Gastrocnemius medialis (tissue), 4 donors: ENCODE data around the gene TBC1D2. TPM values are rescaled to one million over a fixed set of nuclear protein-coding genes. Genes with fewer than 3 reads are reported as not detected.

Source experiments
- ATAC-seq, 2 donors: fragments of 150-250 bp; one replicate each; pipeline ENCODE4 v1.9.1; 2016
- DNase-seq, 2 donors: peaks; one replicate each; pipeline ENCODE4 v3.0.0-alpha.2; 2019
- H3K27ac ChIP-seq, 4 donors: fragments of 200-600 bp; sonication (generic); 1 replicate in 1 of 4; 2 replicates in 3 of 4; pipeline ENCODE4 v1.5.1; 2016 to 2018; ENCODE audit warnings: mild to moderate bottlenecking in 2 of 4, moderate library complexity in 1 of 4
- H3K27me3 ChIP-seq, 3 donors: fragments of 200-600 bp; sonication (generic) in 2 of 3; 1 replicate in 1 of 3; 2 replicates in 2 of 3; pipeline versions ENCODE4 v1.5.1 to v1.6.0; 2016 to 2019; ENCODE audit warnings: mild to moderate bottlenecking in 1 of 3, moderate library complexity in 1 of 3
- H3K36me3 ChIP-seq, 2 donors: fragments of 200-600 bp; sonication (generic) in 1 of 2; one replicate each; pipeline ENCODE4 v1.5.1; 2017 to 2018
- H3K4me1 ChIP-seq, 2 donors: fragments of 200-600 bp; sonication (generic) in 1 of 2; one replicate each; pipeline ENCODE4 v1.5.1; 2016 to 2017; ENCODE audit warnings: mild to moderate bottlenecking in 2 of 2
- H3K4me3 ChIP-seq, 4 donors: fragments of 200-600 bp; sonication (generic) in 3 of 4; 1 replicate in 1 of 4; 2 replicates in 3 of 4; pipeline ENCODE4 v1.5.1; 2016 to 2019; ENCODE audit warnings: mild to moderate bottlenecking in 2 of 4
- H3K9me3 ChIP-seq, 3 donors: fragments of 200-600 bp; sonication (generic) in 2 of 3; 1 replicate in 1 of 3; 2 replicates in 2 of 3; pipeline ENCODE4 v1.5.1; 2016 to 2019
- CTCF ChIP-seq, 5 experiments: fragments of 450-650 bp in 3 of 5; fragments of 200-600 bp in 2 of 5; sonication (generic) in 2 of 5; IDR thresholded peaks in 4 of 5; conservative IDR thresholded peaks in 1 of 5; 1 replicate in 4 of 5; 2 replicates in 1 of 5; pipeline ENCODE4 v1.5.1; 2016 to 2019; ENCODE audit warnings: antibody characterized with exemption in 5 of 5, mild to moderate bottlenecking in 3 of 5, moderate library complexity in 3 of 5
- POLR2A ChIP-seq, 2 donors: fragments of 450-650 bp; IDR thresholded peaks; one replicate each; pipeline ENCODE4 v1.6.1; 2017; ENCODE audit warnings: antibody characterized with exemption in 2 of 2, mild to moderate bottlenecking in 2 of 2, moderate library complexity in 2 of 2
- in situ Hi-C, 4 donors: fragments of 200-750 bp; cut with MboI; loops; one replicate each; pipeline versions ENCODE4 v1.15.0 to v1.8.0; 2017; ENCODE audit warnings: low sequenced_read_pairs in 4 of 4
- intact Hi-C: fragments of 100-400 bp; cut with DNase I; formaldehyde crosslinking; loops from one replicate; pipeline ENCODE4 v1.15.1; 2023; ENCODE audit warnings: low total_unique reads
- total RNA-seq, 4 donors: library from RNA; depleted of rRNA; stranded (reverse); fragments of >200 nt; gene quantifications; one replicate each; pipeline versions ENCODE4 v1.1.0 to v1.2.3, GENCODE V29; 2016

The TBC1D2 gene
- total RNA-seq, 4 donors from 2014 or later, result 0.66 to 2.9 (median 1.6) TPM

GRCh38 chr9:98225015-98225442 is 30.4 kb downstream of the TBC1D2 start:
- Histone ChIP-seq H3K9me3 (no peaks in the 10 kb centered on the region), H3K27me3 (no peaks in the 10 kb centered on the region), H3K4me1 (peaks cover 0 to 8% of the 10 kb centered on the region in 2 donors), H3K4me3 (no peak overlapping the region), H3K27ac (no peak overlapping the region), H3K36me3 (peaks cover 0 to 15% of the 10 kb centered on the region in 2 donors)
- in situ Hi-C loops, result no loop called here
- no peak for ATAC-seq
- TF ChIP-seq POLR2A (IDR thresholded peaks at IDR 0.05) (no peak), CTCF (IDR thresholded peaks at IDR 0.05 in 4 of 5, conservative IDR thresholded peaks at IDR 0.05 in 1 of 5) (no peak)
- no peak for DNase-seq
- intact Hi-C loops, result no loop called here

- Histone ChIP-seq H3K4me1 (peaks cover 0 to 8% of the 10 kb centered on the region in 2 donors), H3K27ac (no peak overlapping the region), H3K27me3 (no peaks in the 10 kb centered on the region), H3K36me3 (peaks cover 0 to 12% of the 10 kb centered on the region in 2 donors), H3K9me3 (no peaks in the 10 kb centered on the region), H3K4me3 (no peak overlapping the region)
- in situ Hi-C loops, result no loop called here
- ATAC-seq, result no peak
- intact Hi-C loops, result no loop called here
- no peak for DNase-seq
- no peak for TF ChIP-seq POLR2A (IDR thresholded peaks at IDR 0.05)
- TF ChIP-seq CTCF (IDR thresholded peaks at IDR 0.05 in 4 of 5, conservative IDR thresholded peaks at IDR 0.05 in 1 of 5), result no peak
Observed at GRCh38 chr9:98222885-98223691, 32.4 kb downstream of the TBC1D2 start.

- H3K36me3 ChIP-seq, result peaks cover 0 to 12% of the 10 kb centered on the region in 2 donors
- intact Hi-C loops, result no loop called here
Observed at GRCh38 chr9:98220911-98221310, 34.5 kb downstream of the TBC1D2 start.

GRCh38 chr9:98219794-98220370 is 35.6 kb downstream of the TBC1D2 start:
- Histone ChIP-seq H3K27me3 (no peaks in the 10 kb centered on the region), H3K36me3 (peaks cover 0 to 12% of the 10 kb centered on the region in 2 donors), H3K27ac (no peak overlapping the region), H3K4me3 (no peak overlapping the region), H3K9me3 (no peaks in the 10 kb centered on the region), H3K4me1 (no peaks in the 10 kb centered on the region)
- no peak for TF ChIP-seq POLR2A (IDR thresholded peaks at IDR 0.05)
- ATAC-seq (no peak), DNase-seq (no peak)
- intact Hi-C loops, result no loop called here
- in situ Hi-C loops, result no loop called here

More at GRCh38 chr9:98220911-98221310, 34.5 kb downstream of the TBC1D2 start:
- no peaks in the 10 kb centered on the region for H3K27me3 ChIP-seq
- H3K27ac ChIP-seq, result no peak overlapping the region
- no peak overlapping the region for H3K4me3 ChIP-seq
- in situ Hi-C loops, result no loop called here
- no peak for ATAC-seq
- TF ChIP-seq CTCF (IDR thresholded peaks at IDR 0.05 in 4 of 5, conservative IDR thresholded peaks at IDR 0.05 in 1 of 5) (no peak), POLR2A (IDR thresholded peaks at IDR 0.05) (no peak)
- no peaks in the 10 kb centered on the region for H3K9me3 ChIP-seq
- no peak for DNase-seq
- H3K4me1 ChIP-seq, result no peaks in the 10 kb centered on the region

- no peak for DNase-seq
- no peak for ATAC-seq
- intact Hi-C loops, result no loop called here
- in situ Hi-C loops, result no loop called here
- Histone ChIP-seq H3K4me3 (no peak overlapping the region), H3K9me3 (no peaks in the 10 kb centered on the region), H3K27ac (no peak overlapping the region), H3K36me3 (peaks cover 0 to 12% of the 10 kb centered on the region in 2 donors), H3K4me1 (no peaks in the 10 kb centered on the region), H3K27me3 (no peaks in the 10 kb centered on the region)
- TF ChIP-seq POLR2A (IDR thresholded peaks at IDR 0.05), result no peak
- no peak for TF ChIP-seq CTCF (IDR thresholded peaks at IDR 0.05 in 4 of 5, conservative IDR thresholded peaks at IDR 0.05 in 1 of 5)
Observed at GRCh38 chr9:98219364-98219716, 36.1 kb downstream of the TBC1D2 start.
